ENCODE data around the gene RNU1-4. TPM values are rescaled to one million over a fixed set of nuclear protein-coding genes. Genes with fewer than 3 reads are reported as not detected.
A peak's percentile ranks its signal among the peaks of the same experiment; 100 is the strongest.
"Not testable (repeated sequence)": the region's sequence is repeated elsewhere in the genome, so short reads cannot be mapped to it uniquely, and the experiment has no call there.

RNU1-4 gene
- total RNA-seq, 1 donor from 2014 or later: 6,803 TPM

DNA sequence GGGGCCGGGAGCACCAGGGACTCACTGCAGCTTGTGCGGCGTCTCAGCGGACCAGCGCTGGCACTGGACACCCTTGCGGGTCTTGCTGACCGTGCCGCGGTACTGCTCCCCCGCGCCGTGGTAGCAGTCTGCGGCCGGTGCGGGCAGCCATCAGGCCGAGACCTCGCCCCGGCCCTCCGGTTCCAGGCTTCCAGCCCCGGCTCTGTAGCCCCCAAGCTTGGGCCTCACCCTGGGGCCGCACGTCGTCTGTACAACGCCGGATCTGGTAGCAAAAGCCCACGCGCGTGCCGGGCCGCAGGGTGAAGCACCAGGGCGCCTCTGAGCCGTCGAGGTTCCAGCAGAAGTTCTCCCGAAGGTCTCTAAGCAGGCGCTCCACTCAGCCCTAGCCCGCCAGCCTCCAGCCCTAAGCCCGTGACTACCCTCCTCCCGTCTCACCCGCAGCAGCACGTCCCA lies 18.8 kb downstream of the RNU1-4 start:
- H3K36me3 ChIP-seq; H3K9me3 ChIP-seq; H3K27me3 ChIP-seq (ENCODE audit: low read depth); intact Hi-C loops (cut with DNase I); H3K27ac ChIP-seq; H3K4me1 ChIP-seq; DNase-seq: not testable (repeated sequence)
- H3K4me3 ChIP-seq: peak overlapping the region; percentile 19
- ATAC-seq: peak; percentile 20 to 38

- H3K27me3 ChIP-seq (ENCODE audit: low read depth); H3K4me3 ChIP-seq; DNase-seq; H3K9me3 ChIP-seq; H3K4me1 ChIP-seq; intact Hi-C loops (cut with DNase I); H3K27ac ChIP-seq; H3K36me3 ChIP-seq: not testable (repeated sequence)
- peak; percentile 92 for ATAC-seq
Measured at GRCh38 chr1:16759650-16760455, 19.5 kb downstream of the RNU1-4 start.

- ATAC-seq; H3K27me3 ChIP-seq (ENCODE audit: low read depth); intact Hi-C loops (cut with DNase I); H3K9me3 ChIP-seq; H3K4me1 ChIP-seq; H3K36me3 ChIP-seq; H3K4me3 ChIP-seq; H3K27ac ChIP-seq; DNase-seq: not testable (repeated sequence)
Measured at GRCh38 chr1:16760456-16760765, 20.1 kb downstream of the RNU1-4 start.

- H3K9me3 ChIP-seq; H3K27me3 ChIP-seq (ENCODE audit: low read depth); H3K4me3 ChIP-seq; H3K27ac ChIP-seq; DNase-seq; H3K36me3 ChIP-seq; H3K4me1 ChIP-seq; intact Hi-C loops (cut with DNase I); ATAC-seq: not testable (repeated sequence)
Measured at GRCh38 chr1:16760801-16761200, 20.5 kb downstream of the RNU1-4 start.

DNA sequence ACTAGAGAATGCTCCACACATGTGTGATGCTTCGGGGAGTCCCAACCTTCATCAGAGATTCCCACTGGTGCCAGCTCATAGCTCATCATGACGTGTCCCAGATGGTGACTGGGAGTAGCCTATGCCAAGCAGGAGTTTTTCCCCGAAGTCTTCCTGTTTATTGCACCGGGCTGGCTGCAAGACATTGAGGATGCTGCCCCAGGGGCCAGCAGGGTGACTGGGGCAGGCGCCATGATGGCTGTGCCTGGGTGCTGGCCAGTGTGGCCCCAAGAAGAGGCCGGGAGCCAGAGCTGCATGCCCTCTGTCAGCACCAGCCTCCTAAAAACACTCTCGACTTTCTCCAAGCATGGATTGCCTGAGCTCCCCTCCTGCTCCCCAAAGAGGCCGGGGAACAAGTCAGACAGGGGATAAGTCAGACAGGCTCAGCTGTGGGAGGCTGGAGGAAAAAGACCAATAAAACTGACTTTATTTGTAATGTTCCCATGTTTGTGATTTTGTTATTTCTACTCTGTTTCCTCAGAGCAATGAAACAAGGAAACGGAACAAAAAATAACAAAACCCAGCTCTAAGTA lies 24.0 kb downstream of the RNU1-4 start:
- H3K36me3 ChIP-seq; H3K9me3 ChIP-seq; intact Hi-C loops (cut with DNase I); H3K4me3 ChIP-seq; DNase-seq; H3K27me3 ChIP-seq (ENCODE audit: low read depth); H3K4me1 ChIP-seq: not testable (repeated sequence)
- peak in 1 of 2 donors; percentile 0 for ATAC-seq
- peak overlapping the region; percentile 71 for H3K27ac ChIP-seq

GRCh38 chr1:16764820-16765655 lies 24.7 kb downstream of the RNU1-4 start:
- H3K36me3 ChIP-seq; DNase-seq; H3K9me3 ChIP-seq; H3K4me3 ChIP-seq; intact Hi-C loops (cut with DNase I); H3K27me3 ChIP-seq (ENCODE audit: low read depth); H3K4me1 ChIP-seq: not testable (repeated sequence)
- peak; percentile 84 to 86 for ATAC-seq
- peak overlapping the region; percentile 72 for H3K27ac ChIP-seq

DNA sequence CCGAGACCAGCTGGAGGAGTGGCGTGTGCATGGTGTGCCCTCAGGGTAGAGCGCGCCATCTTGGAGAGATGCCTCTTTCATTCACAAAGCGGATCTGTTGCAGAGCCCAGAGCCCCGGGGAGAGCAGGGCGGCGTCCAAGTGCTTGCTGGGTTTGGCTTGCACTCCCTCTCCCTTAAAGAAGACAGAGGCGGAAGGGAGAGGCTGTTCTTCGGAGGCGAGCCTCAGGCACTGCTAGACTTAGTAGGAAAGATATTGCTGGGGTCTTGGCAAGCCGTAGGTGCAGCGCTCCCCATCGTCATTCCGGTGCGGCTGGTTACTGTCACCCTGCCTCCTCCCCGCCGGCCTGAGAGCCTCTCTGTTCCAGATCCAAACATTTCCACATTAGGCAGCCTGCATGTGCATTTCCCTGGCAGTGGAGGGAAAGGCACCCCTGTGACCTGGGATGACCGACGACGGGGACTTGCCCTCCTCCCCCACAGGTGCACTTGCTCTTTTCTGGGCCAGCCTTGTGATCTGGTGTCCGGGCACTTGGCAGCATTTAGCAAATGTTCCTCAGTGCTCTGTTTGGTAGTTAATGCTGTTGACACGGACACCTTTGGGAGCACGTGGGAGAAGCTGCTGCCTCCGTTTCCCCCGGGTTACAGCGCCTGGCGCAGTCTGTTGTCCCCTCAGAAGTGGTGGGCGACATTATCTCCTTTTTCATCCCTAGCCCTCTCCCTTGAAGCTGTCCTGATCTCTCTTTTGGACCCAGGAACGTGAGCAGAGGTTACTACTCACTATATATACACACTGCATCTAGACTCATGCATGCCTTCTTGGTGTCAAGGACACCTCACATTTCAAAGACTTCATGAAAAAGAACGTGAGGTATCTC lies 25.7 kb downstream of the RNU1-4 start:
- H3K27me3 ChIP-seq (ENCODE audit: low read depth); DNase-seq; H3K9me3 ChIP-seq; H3K4me3 ChIP-seq; intact Hi-C loops (cut with DNase I); H3K4me1 ChIP-seq; H3K36me3 ChIP-seq: not testable (repeated sequence)
- H3K27ac ChIP-seq: peak overlapping the region; percentile 18
- peak; percentile 46 for ATAC-seq

DNA sequence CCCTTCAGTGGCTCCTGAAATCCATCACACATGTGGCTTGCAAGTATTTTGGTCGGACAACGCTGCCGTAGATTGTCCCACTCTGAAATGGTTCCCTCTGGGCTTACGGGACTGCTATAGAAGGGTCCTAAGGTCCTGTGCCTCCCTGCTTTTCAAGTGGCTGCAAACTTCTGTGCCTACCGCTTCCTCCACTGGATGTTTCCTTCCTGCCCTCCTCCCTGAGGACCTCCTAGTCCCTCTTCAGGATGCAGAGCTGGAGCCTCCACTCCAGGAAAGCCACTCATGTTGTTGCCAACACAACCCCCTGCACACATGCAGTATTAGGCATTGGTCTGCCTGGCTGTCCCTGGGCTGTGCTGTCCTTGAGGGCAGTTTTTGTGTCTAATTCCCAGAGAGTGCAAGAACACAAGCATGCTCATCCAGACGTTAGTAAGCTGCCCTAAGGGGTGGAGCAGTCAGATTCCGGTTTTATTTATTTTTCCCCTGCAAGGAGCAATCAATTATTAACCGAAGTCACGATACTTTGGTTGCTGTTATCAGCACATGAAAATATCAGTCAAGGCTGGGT lies 26.5 kb downstream of the RNU1-4 start:
- ATAC-seq: peak; percentile 7 to 8
- H3K4me1 ChIP-seq; H3K36me3 ChIP-seq; H3K9me3 ChIP-seq; H3K27me3 ChIP-seq (ENCODE audit: low read depth); H3K27ac ChIP-seq; H3K4me3 ChIP-seq; DNase-seq; intact Hi-C loops (cut with DNase I): not testable (repeated sequence)

- H3K27me3 ChIP-seq (ENCODE audit: low read depth); DNase-seq; H3K27ac ChIP-seq; H3K36me3 ChIP-seq; intact Hi-C loops (cut with DNase I); H3K9me3 ChIP-seq; H3K4me3 ChIP-seq; H3K4me1 ChIP-seq: not testable (repeated sequence)
- peak; percentile 81 to 82 for ATAC-seq
Measured at GRCh38 chr1:16770139-16770759, 29.9 kb downstream of the RNU1-4 start.

- H3K9me3 ChIP-seq; H3K27ac ChIP-seq; H3K4me3 ChIP-seq; intact Hi-C loops (cut with DNase I); H3K27me3 ChIP-seq (ENCODE audit: low read depth); H3K36me3 ChIP-seq; DNase-seq; ATAC-seq; H3K4me1 ChIP-seq: not testable (repeated sequence)
Measured at GRCh38 chr1:16770896-16771446, 30.7 kb downstream of the RNU1-4 start.

GRCh38 chr1:16772275-16773204 lies 32.2 kb downstream of the RNU1-4 start:
- H3K4me3 ChIP-seq; H3K36me3 ChIP-seq; intact Hi-C loops (cut with DNase I); H3K4me1 ChIP-seq; DNase-seq; H3K27ac ChIP-seq; H3K27me3 ChIP-seq (ENCODE audit: low read depth); H3K9me3 ChIP-seq: not testable (repeated sequence)
- peak; percentile 46 to 65 for ATAC-seq

All from lower lobe of right lung (tissue), 2 donors.